GM12864 (cell line): Measurements from ENCODE around the gene PGBD2.

Experiments
- DNase-seq: peaks from one replicate; pipeline ENCODE4 v3.0.0-alpha.2; 2011; ENCODE audit warnings: low read depth
- H3K4me3 ChIP-seq: 2 replicates; pipeline ENCODE4 v1.5.1; 2011; ENCODE audit warnings: mild to moderate bottlenecking, low read depth, low read length, control low read depth
- CTCF ChIP-seq: IDR thresholded peaks from 2 replicates; pipeline ENCODE4 v1.5.1; 2011; ENCODE audit warnings: low read depth, mild to moderate bottlenecking, moderate library complexity, low read length, control low read depth, inconsistent platforms; ENCODE audit errors: missing control alignments

PGBD2 gene

GRCh38 chr1:248861616-248862015, 44.4 kb upstream of the PGBD2 start:
- no peak overlapping the region for H3K4me3 ChIP-seq
- no peak for DNase-seq

GRCh38 chr1:248862695-248862997, 43.4 kb upstream of the PGBD2 start:
- TF ChIP-seq CTCF, result no peak
- H3K4me3 ChIP-seq, result peak overlapping the region; percentile 73
- no peak for DNase-seq

More at GRCh38 chr1:248861616-248862015, 44.4 kb upstream of the PGBD2 start:
- TF ChIP-seq CTCF, result no peak

GRCh38 chr1:248862998-248863881, 42.8 kb upstream of the PGBD2 start:
- H3K4me3 ChIP-seq, result peak overlapping the region; percentile 73
- TF ChIP-seq CTCF, result no peak
- DNase-seq, result peak; percentile 41

- no peak for DNase-seq
- no peak overlapping the region; the same call in 1 of the 2 replicates for H3K4me3 ChIP-seq
- no peak for TF ChIP-seq CTCF
These were observed 34.1 kb upstream of the PGBD2 start for GRCh38 chr1:248871837-248872401.

GRCh38 chr1:248872752-248873408, 33.2 kb upstream of the PGBD2 start:
- peak; percentile 45 for DNase-seq
- TF ChIP-seq CTCF, result no peak

GRCh38 chr1:248873409-248873992, 32.5 kb upstream of the PGBD2 start:
- peak overlapping the region; percentile 75 for H3K4me3 ChIP-seq
- TF ChIP-seq CTCF, result no peak
- peak; percentile 88 for DNase-seq

More at GRCh38 chr1:248872752-248873408, 33.2 kb upstream of the PGBD2 start:
- peak overlapping the region; percentile 75 for H3K4me3 ChIP-seq
